ENCODE measurements around the gene GBX1. TPM values are rescaled to one million over a fixed set of nuclear protein-coding genes. Genes with fewer than 3 reads are reported as not detected.

The GBX1 gene
- total RNA-seq, 2 experiments from 2014 or later, result not detected

DNA sequence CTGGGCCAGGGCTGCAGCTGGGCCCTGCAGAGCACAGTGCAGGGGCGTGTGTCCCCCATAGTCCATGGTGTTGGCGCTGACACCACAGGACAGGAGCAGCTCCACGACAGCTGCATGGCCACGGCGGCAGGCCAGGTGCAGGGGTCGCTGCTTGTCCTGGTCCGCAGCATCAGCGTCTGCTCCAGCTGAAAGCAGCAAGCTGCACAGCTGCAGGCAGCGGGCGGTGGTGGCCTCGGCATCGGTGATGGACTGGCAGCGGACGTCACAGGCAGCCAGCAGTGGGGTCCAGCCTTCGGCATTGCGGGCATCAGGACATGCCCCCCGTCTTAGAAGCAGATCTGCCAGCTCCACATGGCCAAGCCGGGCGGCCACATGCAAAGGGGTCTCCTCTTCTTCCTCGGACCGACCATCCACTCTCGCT, 13.5 kb upstream of the GBX1 start:
- H3K4me1 Mint-ChIP-seq, result no peaks in the 10 kb centered on the region
- H3K4me3 Mint-ChIP-seq, result no peak overlapping the region
- no peaks in the 10 kb centered on the region for H3K36me3 Mint-ChIP-seq
- DNase-seq, result no peak
- H3K9me3 Mint-ChIP-seq, result no peaks in the 10 kb centered on the region
- peaks cover 12% of the 10 kb centered on the region for H3K27me3 Mint-ChIP-seq
- no peak overlapping the region for H3K27ac Mint-ChIP-seq

DNA sequence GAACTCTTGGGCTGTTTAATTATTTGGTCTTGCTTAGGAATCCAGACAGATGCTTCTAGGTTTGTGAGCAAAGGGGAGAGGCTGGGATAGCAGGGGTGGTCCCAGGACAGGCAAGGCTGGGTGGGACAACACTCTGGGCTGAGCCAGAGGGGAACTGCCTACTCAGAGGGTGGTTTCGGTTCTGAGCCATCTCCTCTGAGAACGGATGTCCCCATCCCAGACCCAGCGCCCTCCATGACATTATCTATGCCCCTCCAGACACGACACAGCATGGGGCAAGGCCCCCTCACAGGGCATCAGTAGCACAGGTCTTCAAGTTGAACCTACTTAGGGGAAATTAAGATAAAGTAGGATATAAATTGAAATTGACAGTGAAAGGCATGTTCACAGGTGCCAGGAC, 12.5 kb upstream of the GBX1 start:
- Mint-ChIP-seq H3K36me3 (no peaks in the 10 kb centered on the region), H3K4me1 (no peaks in the 10 kb centered on the region), H3K9me3 (no peaks in the 10 kb centered on the region), H3K4me3 (no peak overlapping the region), H3K27ac (no peak overlapping the region), H3K27me3 (peaks cover 23% of the 10 kb centered on the region)
- DNase-seq, result no peak

DNA sequence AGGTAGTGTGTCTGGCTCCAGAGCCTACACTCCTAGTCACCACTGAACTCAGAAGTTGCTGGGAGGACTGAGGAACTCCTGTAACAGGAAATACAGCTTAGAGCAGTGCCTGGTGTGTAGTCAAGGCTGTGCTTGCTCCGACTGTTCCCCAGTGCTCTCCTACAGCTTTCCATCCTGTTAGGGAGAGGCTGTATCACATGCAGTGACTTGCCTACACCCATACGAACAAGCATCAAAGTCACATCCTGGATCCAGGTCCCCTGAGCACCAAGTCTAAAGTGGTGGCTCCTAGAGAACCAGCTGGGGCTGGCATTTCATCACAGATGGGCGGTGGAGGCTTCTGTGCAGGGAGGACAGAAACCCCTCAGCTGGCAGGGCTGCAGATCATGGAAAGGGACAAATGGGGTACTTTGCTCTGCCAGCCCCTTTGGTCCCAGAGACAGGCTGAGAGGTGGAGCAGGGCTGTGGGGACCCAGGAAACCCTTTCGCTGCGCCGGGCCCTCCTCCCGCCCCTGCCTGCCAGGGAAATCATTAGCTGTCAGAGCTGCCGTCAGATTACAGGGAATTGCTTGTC, 11.9 kb upstream of the GBX1 start:
- no peak for DNase-seq
- Mint-ChIP-seq H3K27ac (no peak overlapping the region), H3K36me3 (no peaks in the 10 kb centered on the region), H3K9me3 (no peaks in the 10 kb centered on the region), H3K27me3 (peaks cover 27% of the 10 kb centered on the region), H3K4me1 (no peaks in the 10 kb centered on the region), H3K4me3 (no peak overlapping the region)

DNA sequence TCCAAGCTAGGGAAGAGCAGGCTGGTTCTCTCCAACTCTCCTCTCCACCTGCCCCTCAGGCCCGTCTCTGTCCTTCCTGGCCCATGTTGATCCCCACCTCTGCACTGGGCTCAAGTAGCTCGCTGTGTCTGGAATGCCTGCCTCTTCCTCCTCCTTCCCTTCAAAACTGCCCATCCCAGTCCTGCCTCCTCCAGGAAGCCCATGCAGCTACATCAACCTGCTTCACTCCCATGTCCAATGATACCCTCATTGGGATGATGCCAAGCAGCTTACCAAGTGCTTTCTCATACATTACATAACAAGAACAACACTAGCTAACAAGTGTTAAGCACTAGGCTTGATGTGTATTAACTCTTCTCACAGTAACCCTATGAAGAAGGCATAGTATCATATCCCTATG, 11.3 kb upstream of the GBX1 start:
- no peaks in the 10 kb centered on the region for H3K4me1 Mint-ChIP-seq
- H3K27me3 Mint-ChIP-seq, result peaks cover 30% of the 10 kb centered on the region
- no peak for DNase-seq
- no peak overlapping the region for H3K27ac Mint-ChIP-seq
- no peak overlapping the region for H3K4me3 Mint-ChIP-seq
- no peaks in the 10 kb centered on the region for H3K9me3 Mint-ChIP-seq
- no peaks in the 10 kb centered on the region for H3K36me3 Mint-ChIP-seq

DNA sequence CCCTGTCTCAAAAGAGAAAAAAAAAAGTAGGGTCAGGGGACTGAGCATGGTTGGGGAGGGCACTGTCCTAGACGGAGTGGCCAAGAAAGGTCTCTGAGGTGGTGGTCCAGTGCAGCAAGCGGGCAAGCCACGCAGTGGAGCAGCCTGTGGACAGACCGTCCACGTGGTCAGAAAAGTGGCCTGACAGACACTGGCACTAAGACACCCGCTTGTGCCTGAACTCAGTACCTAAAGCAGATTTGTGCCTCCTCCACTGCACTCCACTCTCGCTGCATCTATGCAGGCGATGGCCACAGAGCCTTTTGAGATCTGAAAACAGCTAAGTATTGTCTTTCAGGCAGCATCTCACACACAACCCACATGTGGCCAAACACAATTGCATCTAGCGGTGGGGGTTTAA, 10.7 kb upstream of the GBX1 start:
- no peak overlapping the region for H3K4me3 Mint-ChIP-seq
- no peak for DNase-seq
- H3K27me3 Mint-ChIP-seq, result peaks cover 36% of the 10 kb centered on the region
- no peaks in the 10 kb centered on the region for H3K4me1 Mint-ChIP-seq
- no peaks in the 10 kb centered on the region for H3K36me3 Mint-ChIP-seq
- H3K27ac Mint-ChIP-seq, result no peak overlapping the region
- H3K9me3 Mint-ChIP-seq, result no peaks in the 10 kb centered on the region

DNA sequence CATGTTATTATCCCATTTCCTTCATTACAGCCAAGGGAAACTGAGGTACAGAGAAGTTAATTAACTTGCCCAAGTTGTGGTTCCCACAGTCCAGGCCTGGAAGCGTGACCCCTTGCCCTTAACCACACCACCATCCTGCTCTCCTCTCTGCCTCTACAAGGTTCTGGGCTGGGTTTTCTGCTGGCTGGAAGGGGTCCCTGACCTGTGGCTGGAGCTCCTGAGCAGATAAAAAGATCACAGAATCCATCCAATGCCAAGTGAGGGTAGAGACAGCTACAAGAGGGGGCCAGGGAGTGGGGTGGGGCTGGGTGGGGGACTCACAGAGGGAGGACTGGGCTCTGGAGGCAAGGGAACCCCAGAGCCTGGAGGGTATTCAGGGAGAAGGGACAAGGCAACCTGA, 9.8 kb upstream of the GBX1 start:
- H3K4me1 Mint-ChIP-seq, result peaks cover 6% of the 10 kb centered on the region
- no peak overlapping the region for H3K4me3 Mint-ChIP-seq
- H3K27me3 Mint-ChIP-seq, result peaks cover 46% of the 10 kb centered on the region
- DNase-seq, result no peak
- H3K9me3 Mint-ChIP-seq, result no peaks in the 10 kb centered on the region
- no peak overlapping the region for H3K27ac Mint-ChIP-seq
- no peaks in the 10 kb centered on the region for H3K36me3 Mint-ChIP-seq

DNA sequence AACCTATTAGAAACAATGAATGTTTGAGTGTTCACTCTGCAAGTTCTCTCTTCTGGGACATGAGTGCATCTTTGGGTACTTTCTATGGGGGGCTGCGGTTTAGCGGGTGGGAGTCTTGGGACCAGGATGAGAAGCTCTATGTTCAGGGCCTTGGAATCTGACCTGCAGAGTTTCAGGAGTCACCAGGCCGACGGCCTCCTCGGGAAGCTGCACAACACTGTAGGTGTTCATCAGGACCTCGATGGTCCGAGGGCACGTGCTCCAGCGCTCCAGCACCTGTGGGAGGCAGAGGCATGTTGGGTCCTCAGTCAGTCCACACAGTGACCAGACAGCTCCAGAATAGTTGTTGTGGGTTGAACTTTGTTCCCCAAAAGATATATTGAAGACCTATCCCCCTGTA, 8.9 kb upstream of the GBX1 start:
- Mint-ChIP-seq H3K4me1 (peaks cover 9% of the 10 kb centered on the region), H3K9me3 (no peaks in the 10 kb centered on the region), H3K27ac (no peak overlapping the region), H3K4me3 (no peak overlapping the region), H3K27me3 (peaks cover 47% of the 10 kb centered on the region), H3K36me3 (no peaks in the 10 kb centered on the region)
- DNase-seq, result no peak

DNA sequence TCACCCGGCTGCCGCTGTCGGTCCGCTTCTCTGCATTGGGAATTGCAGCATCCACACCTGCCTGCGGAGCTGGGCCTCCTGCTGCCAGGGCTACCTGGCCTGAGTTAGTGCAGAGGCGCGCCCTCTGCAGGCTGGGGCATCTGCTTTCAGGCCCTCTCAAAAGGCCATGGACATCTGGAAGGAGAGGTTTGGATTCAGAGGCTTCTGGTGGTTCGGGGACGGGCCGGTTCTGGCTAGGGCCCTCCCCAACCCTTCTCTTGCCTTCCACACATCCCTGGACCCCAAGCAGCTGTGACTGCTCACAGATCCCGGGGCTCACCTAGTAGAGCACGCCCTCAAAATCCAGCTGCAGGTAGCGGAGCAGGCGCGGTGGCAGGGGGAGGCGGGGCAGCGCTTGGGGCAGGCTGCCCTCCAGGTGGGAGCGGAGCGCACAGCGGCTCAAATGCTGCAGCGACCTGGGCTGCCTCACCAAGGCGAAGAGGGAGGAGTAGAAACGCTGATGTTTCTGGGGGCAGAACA, 8.4 kb upstream of the GBX1 start:
- Mint-ChIP-seq H3K9me3 (no peaks in the 10 kb centered on the region), H3K27ac (no peak overlapping the region), H3K4me3 (no peak overlapping the region), H3K27me3 (peaks cover 53% of the 10 kb centered on the region), H3K36me3 (no peaks in the 10 kb centered on the region), H3K4me1 (peaks cover 9% of the 10 kb centered on the region)
- DNase-seq, result no peak

DNA sequence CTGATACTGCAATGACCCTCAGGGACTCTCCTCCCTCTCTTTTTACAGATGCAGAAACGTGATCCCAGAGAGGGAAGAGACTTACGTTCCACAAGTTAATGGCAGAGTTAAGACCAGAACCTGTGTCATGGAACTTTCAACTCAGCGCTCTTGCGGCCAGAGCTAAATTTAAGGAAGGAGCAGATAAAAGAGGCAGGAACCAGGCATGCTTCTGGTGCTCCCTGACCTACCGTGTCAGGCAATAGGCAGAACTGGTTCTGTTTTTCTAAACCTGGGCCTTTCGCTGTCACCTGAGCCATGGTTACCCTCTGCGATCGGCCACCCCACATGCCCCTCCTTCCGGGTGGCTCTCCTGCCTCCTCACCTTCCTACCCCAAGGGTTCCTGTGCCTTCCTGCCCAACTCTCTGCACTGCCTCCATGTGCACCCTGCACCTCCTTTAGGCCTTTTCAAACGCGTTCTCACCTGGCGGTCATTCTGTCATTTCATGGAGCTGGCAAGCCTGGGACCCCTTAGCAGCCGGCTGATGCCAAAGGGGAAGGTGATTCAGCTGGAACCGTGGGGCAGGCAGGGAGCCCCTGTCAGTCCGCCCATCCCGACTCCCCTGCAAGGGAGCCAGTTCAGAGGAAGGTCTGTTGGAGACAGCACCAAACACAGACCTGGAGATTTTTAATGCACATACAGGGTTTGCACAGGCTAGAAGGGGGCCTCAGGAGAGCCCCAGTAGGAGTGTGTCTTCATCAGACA, 7.7 kb upstream of the GBX1 start:
- peaks cover 9% of the 10 kb centered on the region for H3K4me1 Mint-ChIP-seq
- no peaks in the 10 kb centered on the region for H3K9me3 Mint-ChIP-seq
- no peak for DNase-seq
- no peak overlapping the region for H3K4me3 Mint-ChIP-seq
- no peak overlapping the region for H3K27ac Mint-ChIP-seq
- H3K36me3 Mint-ChIP-seq, result no peaks in the 10 kb centered on the region
- peaks cover 58% of the 10 kb centered on the region for H3K27me3 Mint-ChIP-seq

DNA sequence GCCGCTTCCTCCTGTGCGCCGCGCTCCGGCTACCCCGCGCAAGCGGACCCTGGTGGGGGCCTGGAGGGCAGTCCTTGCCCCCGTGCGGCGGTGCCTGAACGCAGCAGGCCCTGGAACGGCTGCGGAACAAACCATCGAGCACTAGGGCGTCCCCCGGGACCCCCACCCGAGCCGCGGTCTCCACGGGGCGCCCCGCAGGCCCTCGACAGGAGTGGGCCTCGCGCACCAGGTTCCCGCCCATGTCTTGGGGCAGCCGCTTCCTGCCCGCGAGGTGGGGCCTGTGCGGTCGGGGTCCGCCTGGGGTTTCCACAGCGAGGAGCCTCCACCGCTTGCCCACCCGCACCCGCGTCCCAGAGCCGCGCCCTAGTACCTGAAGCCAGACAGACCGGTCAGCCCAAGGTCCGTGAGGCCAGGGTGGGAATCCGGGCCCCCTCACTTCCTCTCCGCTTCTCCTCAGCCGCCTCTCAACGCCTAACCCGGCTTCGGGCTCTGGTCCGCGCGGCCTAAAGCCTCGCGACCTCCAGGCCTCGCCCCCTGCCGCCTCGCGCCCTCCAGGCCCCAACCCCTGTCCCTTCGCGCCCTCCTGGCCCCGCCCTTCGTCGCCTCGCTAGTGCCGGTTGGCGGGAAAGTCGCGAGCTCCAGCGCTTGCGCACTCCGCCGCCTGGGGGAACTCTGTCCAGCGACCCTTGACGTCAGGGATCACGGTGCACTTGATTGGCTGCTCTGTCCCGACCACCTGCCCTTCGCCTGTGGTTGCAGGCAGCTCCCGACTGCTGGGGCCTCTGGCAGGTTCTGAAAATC, 7.0 kb upstream of the GBX1 start:
- H3K27me3 Mint-ChIP-seq, result peaks cover 66% of the 10 kb centered on the region
- no peaks in the 10 kb centered on the region for H3K9me3 Mint-ChIP-seq
- H3K4me3 Mint-ChIP-seq, result no peak overlapping the region
- no peaks in the 10 kb centered on the region for H3K36me3 Mint-ChIP-seq
- no peak overlapping the region for H3K27ac Mint-ChIP-seq
- DNase-seq, result peak; percentile 63
- peaks cover 9% of the 10 kb centered on the region for H3K4me1 Mint-ChIP-seq

DNA sequence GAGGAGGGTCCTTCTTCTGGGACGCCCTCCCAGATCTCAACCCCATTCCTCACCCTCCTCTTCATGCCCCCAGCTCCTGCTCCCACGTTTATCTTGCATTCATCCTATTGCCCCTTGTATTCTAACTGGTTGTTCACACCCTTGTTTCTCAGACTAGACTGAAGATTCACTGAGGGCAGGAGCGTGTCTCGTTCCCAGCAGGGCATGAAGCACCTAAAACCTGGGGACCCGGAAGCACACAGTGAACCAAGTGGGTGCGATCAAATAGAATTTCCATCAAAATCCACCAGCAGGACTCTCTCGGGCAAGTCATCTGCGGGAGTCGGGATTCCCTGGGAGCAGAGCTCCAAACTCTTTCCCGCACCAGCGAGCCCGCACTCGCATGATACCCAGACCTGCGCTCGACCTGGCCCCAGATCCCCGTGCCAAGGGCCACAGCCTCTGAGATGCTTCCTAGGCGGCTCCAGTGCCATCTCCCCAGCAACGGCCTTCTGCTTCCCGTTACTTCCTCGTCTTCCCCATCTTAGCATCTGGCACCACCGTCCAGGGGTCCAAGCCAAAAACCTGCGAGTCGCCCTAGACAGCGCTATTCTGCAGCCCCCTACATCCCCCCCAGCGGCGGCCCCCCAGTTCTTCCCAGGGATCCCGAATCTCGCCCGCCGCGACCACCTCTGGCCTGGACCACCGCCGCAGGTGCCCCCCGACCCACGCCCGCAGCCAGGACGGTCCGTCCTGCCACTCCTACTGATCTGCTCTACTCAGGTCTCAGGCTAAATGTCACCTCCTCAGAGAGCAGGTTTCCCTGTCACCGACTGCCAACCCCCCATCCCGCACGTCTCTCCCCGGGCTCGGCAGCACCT, 6.1 kb upstream of the GBX1 start:
- Mint-ChIP-seq H3K27ac (no peak overlapping the region), H3K9me3 (no peaks in the 10 kb centered on the region), H3K36me3 (no peaks in the 10 kb centered on the region), H3K4me3 (no peak overlapping the region), H3K4me1 (peaks cover 9% of the 10 kb centered on the region), H3K27me3 (peaks cover 74% of the 10 kb centered on the region)
- no peak for DNase-seq

DNA sequence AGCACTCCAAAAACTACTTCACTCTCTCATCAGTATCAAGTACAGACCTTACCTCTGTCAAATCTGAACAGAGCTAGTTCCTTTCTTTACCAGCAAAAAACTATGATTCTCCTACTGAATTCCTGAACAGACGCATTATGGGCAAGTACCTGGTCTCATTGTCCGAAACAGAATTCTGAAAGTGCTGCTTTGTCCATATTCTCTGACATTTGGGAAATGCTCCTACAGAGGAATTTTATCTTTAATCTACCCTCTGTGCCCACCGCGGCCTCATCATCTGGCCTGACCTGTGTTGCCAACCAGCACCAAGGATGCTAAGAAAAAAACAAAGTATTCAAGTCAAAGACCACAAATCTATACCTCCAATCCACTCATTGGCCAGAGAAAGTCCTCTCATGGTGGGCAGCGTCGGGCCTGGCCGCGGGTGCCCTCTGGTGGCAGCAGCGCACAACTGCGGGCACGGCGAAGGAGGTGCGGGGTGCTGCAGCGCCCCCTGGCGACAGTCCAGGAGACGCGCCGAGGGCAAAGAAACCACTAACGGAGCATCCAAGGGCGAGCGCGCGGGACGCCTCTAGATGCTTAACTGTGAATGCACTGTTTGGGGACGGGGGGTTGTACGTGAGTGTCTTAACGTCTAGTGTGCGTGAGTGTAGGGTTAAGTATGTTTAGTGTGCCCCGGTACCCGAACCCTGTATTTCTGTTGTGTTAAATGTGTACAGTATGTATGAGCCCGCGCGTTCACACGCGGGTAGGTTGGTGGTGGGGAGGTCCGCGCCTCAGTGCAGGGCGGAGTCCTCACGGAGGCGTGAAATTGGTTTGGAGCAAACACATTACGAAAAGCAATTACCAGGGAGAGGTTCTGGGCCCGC, 5.0 kb upstream of the GBX1 start:
- H3K9me3 Mint-ChIP-seq, result no peaks in the 10 kb centered on the region
- H3K36me3 Mint-ChIP-seq, result no peaks in the 10 kb centered on the region
- peaks cover 9% of the 10 kb centered on the region for H3K4me1 Mint-ChIP-seq
- H3K4me3 Mint-ChIP-seq, result no peak overlapping the region
- peak; percentile 82 for DNase-seq
- H3K27ac Mint-ChIP-seq, result no peak overlapping the region
- H3K27me3 Mint-ChIP-seq, result peaks cover 76% of the 10 kb centered on the region

DNA sequence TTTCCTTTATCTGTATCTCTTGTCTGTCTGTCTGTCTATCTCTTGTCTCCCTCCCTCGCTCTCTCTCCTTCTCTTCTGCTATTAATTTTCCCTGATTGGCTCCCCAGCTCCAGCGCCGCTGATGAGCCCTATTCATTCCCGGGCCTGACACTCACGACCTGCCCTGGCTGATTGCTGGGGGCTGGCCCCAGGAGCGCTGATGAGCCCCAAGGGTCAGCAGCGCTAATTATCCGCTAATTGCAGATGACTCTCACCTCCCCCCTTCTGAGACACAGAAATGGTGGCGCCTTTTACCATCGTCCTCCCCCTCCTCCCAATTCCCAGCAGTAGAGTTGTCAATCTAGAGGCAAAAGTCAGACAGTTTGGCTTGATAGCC, 1.3 kb upstream of the GBX1 start:
- Mint-ChIP-seq H3K27me3 (peaks cover 61% of the 10 kb centered on the region), H3K27ac (no peak overlapping the region)

More for the DNA sequence above, 1.3 kb upstream of the GBX1 start:
- Mint-ChIP-seq H3K4me3 (peak overlapping the region; percentile 67), H3K36me3 (no peaks in the 10 kb centered on the region), H3K4me1 (peaks cover 9% of the 10 kb centered on the region), H3K9me3 (no peaks in the 10 kb centered on the region)
- no peak for DNase-seq

Measured in activated naive CD8-positive, alpha-beta T cell treated with anti-CD3 and anti-CD28 coated beads for 36 hours (primary cell).